ENCODE data around the gene SMYD2.

Gene SMYD2

GRCh38 chr1:214303141-214303930 lies 22.4 kb downstream of the SMYD2 start:
- Mint-ChIP-seq H3K27me3 (no peaks in the 10 kb centered on the region), H3K9me3 (no peaks in the 10 kb centered on the region), H3K27ac (no peak overlapping the region), H3K4me1 (ENCODE audit: low read depth) (no peaks in the 10 kb centered on the region), H3K4me3 (no peak overlapping the region), H3K36me3 (ENCODE audit: low read depth) (no peaks in the 10 kb centered on the region)
- intact Hi-C loops (cut with micrococcal nuclease), result no loop called here

DNA sequence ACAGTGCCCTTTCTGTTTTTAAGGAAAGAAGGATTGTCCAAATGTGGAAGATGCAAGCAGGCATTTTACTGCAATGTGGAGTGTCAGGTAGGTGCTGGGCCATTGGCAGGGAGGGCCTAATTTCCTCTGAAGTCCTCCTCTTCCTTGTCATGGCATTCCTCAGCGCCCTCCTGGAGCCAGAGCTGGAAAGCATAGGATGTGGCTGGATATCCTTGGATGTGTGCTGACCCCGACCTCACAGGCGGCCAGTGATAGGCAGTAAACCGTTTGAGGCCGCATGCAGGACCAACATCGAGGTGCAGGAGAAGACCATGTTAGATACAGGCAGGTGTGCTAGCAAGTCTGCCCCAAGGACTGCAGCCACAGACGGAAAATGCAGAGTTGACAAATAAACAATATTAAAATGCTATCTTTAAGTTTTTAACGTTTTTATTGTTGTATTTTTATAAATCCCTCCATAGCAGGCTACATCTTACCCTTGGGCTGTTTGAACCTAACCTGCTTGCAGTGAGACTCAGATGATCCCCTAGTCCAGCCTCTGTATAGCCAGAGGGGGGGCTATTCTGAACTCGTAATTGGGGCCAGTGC lies 24.3 kb downstream of the SMYD2 start:
- Mint-ChIP-seq H3K27ac (no peak overlapping the region), H3K27me3 (no peaks in the 10 kb centered on the region), H3K4me1 (ENCODE audit: low read depth) (no peaks in the 10 kb centered on the region), H3K4me3 (no peak overlapping the region), H3K9me3 (no peaks in the 10 kb centered on the region), H3K36me3 (ENCODE audit: low read depth) (no peaks in the 10 kb centered on the region)
- intact Hi-C loops (cut with micrococcal nuclease), result no loop called here

GRCh38 chr1:214306269-214306668 lies 25.3 kb downstream of the SMYD2 start:
- H3K4me3 Mint-ChIP-seq, result no peak overlapping the region
- H3K27ac Mint-ChIP-seq, result no peak overlapping the region
- no peaks in the 10 kb centered on the region for H3K36me3 Mint-ChIP-seq (ENCODE audit: low read depth)
- H3K4me1 Mint-ChIP-seq (ENCODE audit: low read depth), result no peaks in the 10 kb centered on the region
- intact Hi-C loops (cut with micrococcal nuclease), result no loop called here
- H3K27me3 Mint-ChIP-seq, result no peaks in the 10 kb centered on the region
- H3K9me3 Mint-ChIP-seq, result no peaks in the 10 kb centered on the region

DNA sequence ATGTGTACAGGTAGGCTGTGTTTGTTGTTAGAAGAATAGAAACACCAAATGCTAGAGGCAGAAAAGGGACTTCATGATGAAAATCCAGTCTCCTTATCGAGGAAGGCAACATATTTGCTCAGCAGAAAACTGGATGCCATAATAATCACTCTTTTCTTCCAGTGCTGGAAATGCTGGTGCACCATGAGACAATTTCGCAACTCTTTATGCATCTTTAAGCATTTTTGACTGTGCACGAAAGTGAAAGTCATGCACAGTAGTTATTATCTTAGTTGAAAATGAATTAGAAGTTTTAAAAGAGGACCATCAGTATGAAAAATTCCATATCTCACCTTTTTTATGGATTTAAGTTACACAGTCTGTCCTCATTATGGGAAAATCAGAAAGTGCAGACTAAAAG lies 29.1 kb downstream of the SMYD2 start:
- no peaks in the 10 kb centered on the region for H3K27me3 Mint-ChIP-seq
- no peaks in the 10 kb centered on the region for H3K4me1 Mint-ChIP-seq (ENCODE audit: low read depth)
- intact Hi-C loops (cut with micrococcal nuclease), result no loop called here
- H3K36me3 Mint-ChIP-seq (ENCODE audit: low read depth), result peaks cover 2% of the 10 kb centered on the region
- no peaks in the 10 kb centered on the region for H3K9me3 Mint-ChIP-seq
- no peak overlapping the region for H3K4me3 Mint-ChIP-seq
- H3K27ac Mint-ChIP-seq, result no peak overlapping the region

DNA sequence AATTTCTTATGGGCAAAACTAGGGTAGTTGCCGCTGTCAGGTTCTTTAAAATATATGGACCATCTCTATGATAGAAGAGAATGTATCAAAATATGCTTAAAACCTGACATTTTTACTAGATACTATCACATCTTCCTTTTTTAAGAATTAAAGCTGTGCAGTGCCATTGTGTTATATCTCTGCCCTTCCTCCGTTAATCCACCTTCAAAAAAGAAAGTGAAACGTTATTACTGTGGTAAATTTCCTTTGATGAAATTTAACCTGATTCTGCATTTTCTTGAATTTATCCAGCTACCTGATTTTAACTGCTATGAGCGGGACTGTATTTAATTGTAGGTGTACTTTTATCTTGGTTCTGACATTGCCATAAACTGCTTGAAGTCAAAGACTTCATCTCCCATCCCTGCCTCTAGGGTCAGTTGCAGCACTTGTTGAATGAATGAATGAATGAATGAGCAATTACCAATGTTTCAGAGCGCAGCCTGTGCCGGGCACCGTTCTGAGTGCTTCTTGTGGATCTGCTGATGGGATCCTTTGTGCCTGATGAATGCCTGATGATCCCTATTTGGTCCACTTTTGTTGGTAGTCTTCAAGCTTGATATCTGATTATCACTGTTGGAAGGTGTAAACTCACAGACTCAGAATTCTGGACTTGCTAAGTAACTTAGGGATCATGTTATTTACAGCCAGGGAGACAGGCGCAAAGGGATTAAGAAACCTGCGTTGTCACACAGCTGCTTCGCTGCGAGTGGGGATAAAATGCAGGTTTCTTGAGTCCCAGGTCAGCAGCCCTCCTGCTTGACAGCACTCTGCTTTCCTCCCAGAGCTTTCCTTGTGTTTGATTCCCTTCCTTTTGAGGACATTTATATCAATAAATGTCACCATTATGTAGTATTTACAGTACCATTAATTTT lies 30.1 kb downstream of the SMYD2 start:
- Mint-ChIP-seq H3K27ac (no peak overlapping the region), H3K9me3 (no peaks in the 10 kb centered on the region), H3K36me3 (ENCODE audit: low read depth) (peaks cover 8% of the 10 kb centered on the region), H3K27me3 (no peaks in the 10 kb centered on the region), H3K4me1 (ENCODE audit: low read depth) (no peaks in the 10 kb centered on the region), H3K4me3 (no peak overlapping the region)
- intact Hi-C loops (cut with micrococcal nuclease), result no loop called here

GRCh38 chr1:214312530-214313051 lies 31.6 kb downstream of the SMYD2 start:
- no peaks in the 10 kb centered on the region for H3K9me3 Mint-ChIP-seq
- intact Hi-C loops (cut with micrococcal nuclease), result no loop called here
- H3K4me3 Mint-ChIP-seq, result no peak overlapping the region
- H3K4me1 Mint-ChIP-seq (ENCODE audit: low read depth), result no peaks in the 10 kb centered on the region
- no peak overlapping the region for H3K27ac Mint-ChIP-seq
- H3K36me3 Mint-ChIP-seq (ENCODE audit: low read depth), result peaks cover 8% of the 10 kb centered on the region
- no peaks in the 10 kb centered on the region for H3K27me3 Mint-ChIP-seq

DNA sequence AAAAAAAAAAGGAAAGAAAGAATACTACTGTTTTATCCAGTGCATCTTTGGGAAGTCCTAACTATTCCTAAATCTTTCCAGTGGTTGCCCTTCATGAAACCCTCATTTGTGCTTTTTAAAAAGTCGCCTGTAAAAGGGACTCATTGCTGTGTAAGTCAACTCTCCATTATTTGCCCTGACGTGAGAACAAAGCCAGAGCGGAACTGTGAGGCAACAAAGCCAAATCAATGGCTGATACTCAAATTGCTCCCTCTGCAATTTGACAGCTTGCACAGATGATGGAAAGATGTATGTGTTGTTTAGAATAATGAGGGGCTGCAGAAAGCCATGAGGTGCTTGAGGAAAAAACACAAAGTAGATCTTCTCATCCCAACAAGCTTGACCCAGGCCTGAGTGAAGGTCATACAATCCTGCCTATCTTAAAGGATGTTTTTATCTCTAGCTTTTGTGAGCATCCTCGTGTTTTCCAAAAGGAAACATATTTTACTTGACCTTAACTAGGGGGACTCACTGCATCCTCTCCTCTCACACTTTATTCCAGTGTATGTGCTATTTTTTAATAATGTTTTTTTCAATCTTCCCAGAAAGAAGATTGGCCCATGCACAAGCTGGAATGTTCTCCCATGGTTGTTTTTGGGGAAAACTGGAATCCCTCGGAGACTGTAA lies 33.4 kb downstream of the SMYD2 start:
- H3K4me3 Mint-ChIP-seq, result no peak overlapping the region
- no peak overlapping the region for H3K27ac Mint-ChIP-seq
- H3K9me3 Mint-ChIP-seq, result no peaks in the 10 kb centered on the region
- H3K4me1 Mint-ChIP-seq (ENCODE audit: low read depth), result no peaks in the 10 kb centered on the region
- H3K27me3 Mint-ChIP-seq, result no peaks in the 10 kb centered on the region
- intact Hi-C loops (cut with micrococcal nuclease), result no loop called here
- H3K36me3 Mint-ChIP-seq (ENCODE audit: low read depth), result peaks cover 8% of the 10 kb centered on the region

DNA sequence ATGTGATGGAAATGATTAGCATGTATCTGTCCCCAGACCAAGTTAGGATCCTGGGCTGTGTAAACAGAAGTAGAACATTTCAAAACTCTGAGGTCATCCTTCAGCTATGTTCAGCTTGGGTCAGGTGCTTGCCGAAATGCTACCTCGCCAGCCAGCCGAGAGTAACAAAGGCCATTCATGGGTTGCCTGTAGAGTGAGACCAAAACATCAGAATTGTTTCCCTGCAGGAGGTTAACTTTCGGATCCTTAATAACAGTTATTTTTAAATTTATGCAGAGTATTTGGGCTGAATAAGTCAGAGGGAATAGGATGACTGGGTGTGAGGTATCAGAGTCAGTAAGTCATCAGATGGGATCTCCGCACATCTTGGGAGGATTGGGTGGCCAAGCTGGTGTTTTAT lies 35.6 kb downstream of the SMYD2 start:
- Mint-ChIP-seq H3K9me3 (no peaks in the 10 kb centered on the region), H3K4me1 (ENCODE audit: low read depth) (peaks cover 6% of the 10 kb centered on the region), H3K27ac (no peak overlapping the region), H3K36me3 (ENCODE audit: low read depth) (peaks cover 15% of the 10 kb centered on the region), H3K27me3 (no peaks in the 10 kb centered on the region), H3K4me3 (no peak overlapping the region)
- intact Hi-C loops (cut with micrococcal nuclease), result no loop called here

DNA sequence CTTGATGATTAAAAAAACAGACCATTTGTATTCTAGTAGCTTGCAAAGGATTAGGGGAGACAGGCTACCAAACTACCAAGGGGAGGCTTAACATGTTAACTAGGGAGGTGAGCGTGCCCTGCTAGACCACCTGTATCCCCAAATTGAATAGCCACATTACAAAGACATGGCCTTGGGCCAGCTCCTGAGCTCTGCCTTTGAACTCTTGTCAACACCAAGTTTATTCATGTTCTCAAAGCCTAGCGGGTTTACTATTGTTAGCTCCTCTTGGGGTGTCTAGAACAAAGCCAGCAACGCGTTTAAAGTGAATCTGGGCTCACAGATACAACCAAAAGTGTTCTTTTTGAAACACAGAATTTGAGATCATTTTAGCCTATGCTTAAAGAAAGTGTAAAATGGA lies 36.3 kb downstream of the SMYD2 start:
- no peak overlapping the region for H3K4me3 Mint-ChIP-seq
- intact Hi-C loops (cut with micrococcal nuclease), result no loop called here
- H3K36me3 Mint-ChIP-seq (ENCODE audit: low read depth), result peaks cover 15% of the 10 kb centered on the region
- H3K27ac Mint-ChIP-seq, result no peak overlapping the region
- H3K27me3 Mint-ChIP-seq, result no peaks in the 10 kb centered on the region
- no peaks in the 10 kb centered on the region for H3K9me3 Mint-ChIP-seq
- peaks cover 6% of the 10 kb centered on the region for H3K4me1 Mint-ChIP-seq (ENCODE audit: low read depth)

GRCh38 chr1:214317734-214318133 lies 36.8 kb downstream of the SMYD2 start:
- Mint-ChIP-seq H3K36me3 (ENCODE audit: low read depth) (peaks cover 15% of the 10 kb centered on the region), H3K4me1 (ENCODE audit: low read depth) (peaks cover 6% of the 10 kb centered on the region), H3K9me3 (no peaks in the 10 kb centered on the region)

GRCh38 chr1:214318356-214318755 lies 37.4 kb downstream of the SMYD2 start:
- Mint-ChIP-seq H3K36me3 (ENCODE audit: low read depth) (peaks cover 15% of the 10 kb centered on the region), H3K27ac (no peak overlapping the region), H3K4me3 (no peak overlapping the region), H3K27me3 (no peaks in the 10 kb centered on the region), H3K4me1 (ENCODE audit: low read depth) (peaks cover 6% of the 10 kb centered on the region), H3K9me3 (no peaks in the 10 kb centered on the region)
- intact Hi-C loops (cut with micrococcal nuclease), result no loop called here

More at GRCh38 chr1:214317734-214318133, 36.8 kb downstream of the SMYD2 start:
- Mint-ChIP-seq H3K27ac (no peak overlapping the region), H3K27me3 (no peaks in the 10 kb centered on the region), H3K4me3 (no peak overlapping the region)
- intact Hi-C loops (cut with micrococcal nuclease), result no loop called here

DNA sequence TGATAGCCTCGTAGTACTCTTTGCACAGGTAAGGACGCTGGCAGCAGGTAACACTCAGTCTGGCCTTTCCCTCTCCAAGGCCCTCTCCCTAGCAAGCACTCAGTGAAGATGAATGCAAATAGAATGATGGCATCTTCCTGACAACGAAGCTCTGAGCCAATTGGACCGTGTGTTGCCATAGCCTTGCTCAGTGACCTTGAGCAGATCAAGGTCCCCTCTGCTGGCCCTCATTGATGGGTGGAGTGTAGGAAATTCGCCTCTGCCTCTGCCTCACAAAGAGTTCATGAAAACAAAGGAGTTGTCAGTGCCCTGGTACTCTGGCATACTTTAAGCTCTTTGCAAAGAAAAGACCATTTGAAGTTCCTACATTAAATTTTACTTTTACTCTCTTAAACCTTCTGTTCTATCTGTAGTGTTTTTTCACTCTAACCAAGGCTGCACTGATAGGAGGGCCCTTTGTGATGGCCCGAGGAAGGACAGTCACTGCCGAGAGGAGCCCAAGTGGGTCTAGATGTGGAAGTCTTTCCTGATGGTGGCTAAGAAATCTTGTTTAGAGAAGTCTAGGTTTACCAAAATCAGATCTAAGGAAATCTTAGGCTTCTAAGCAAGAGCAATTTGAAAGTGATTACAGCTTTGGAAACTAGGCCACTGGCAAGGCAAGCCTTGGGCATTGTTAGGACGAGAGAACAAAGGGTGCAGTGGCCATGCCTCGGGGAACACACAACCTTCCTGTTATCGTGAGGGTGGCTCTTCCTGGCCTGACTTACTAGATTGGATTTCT lies 38.2 kb downstream of the SMYD2 start:
- Mint-ChIP-seq H3K4me3 (no peak overlapping the region), H3K36me3 (ENCODE audit: low read depth) (peaks cover 15% of the 10 kb centered on the region), H3K4me1 (ENCODE audit: low read depth) (peaks cover 6% of the 10 kb centered on the region), H3K27ac (no peak overlapping the region), H3K9me3 (no peaks in the 10 kb centered on the region), H3K27me3 (no peaks in the 10 kb centered on the region)
- intact Hi-C loops (cut with micrococcal nuclease), result no loop called here

GRCh38 chr1:214319938-214320337 lies 39.0 kb downstream of the SMYD2 start:
- intact Hi-C loops (cut with micrococcal nuclease), result no loop called here
- Mint-ChIP-seq H3K36me3 (ENCODE audit: low read depth) (peaks cover 13% of the 10 kb centered on the region), H3K27ac (no peak overlapping the region), H3K4me1 (ENCODE audit: low read depth) (peaks cover 6% of the 10 kb centered on the region), H3K27me3 (no peaks in the 10 kb centered on the region), H3K9me3 (no peaks in the 10 kb centered on the region), H3K4me3 (no peak overlapping the region)
